GM19324 (cell line): ENCODE results near the gene LRRIQ1.

Experiments used
- ATAC-seq: cut with Tn5 transposase; IDR thresholded peaks from one replicate; pipeline ENCODE4 v1.9.1; 2021; ENCODE audit warnings: mild to moderate bottlenecking, moderate library complexity; ENCODE audit not compliant: unreplicated experiment, low FRiP score

Gene LRRIQ1

GRCh38 chr12:85280165-85280983 lies 244.2 kb downstream of the LRRIQ1 start, which contains the start of gene ALX1:
ALX1 (plus strand) TSS chr12:85280220; CDS start chr12:85280262, 42 bp downstream.
- no peak for ATAC-seq

- no peak for ATAC-seq
Observed at GRCh38 chr12:85280984-85281630, 245.0 kb downstream of the LRRIQ1 start.

GRCh38 chr12:85281636-85282312 lies 245.6 kb downstream of the LRRIQ1 start:
- ATAC-seq: no peak

- ATAC-seq: no peak
Observed at GRCh38 chr12:85283560-85283959, 247.4 kb downstream of the LRRIQ1 start.
